ENCODE measurements around the gene AFDN.

The AFDN gene

GRCh38 chr6:167817729-167818128, 9.0 kb upstream of the AFDN start:
- no peak for DNase-seq

GRCh38 chr6:167819576-167819975, 7.1 kb upstream of the AFDN start:
- DNase-seq: no peak

GRCh38 chr6:167820681-167821080, 6.0 kb upstream of the AFDN start:
- no peak for DNase-seq

- DNase-seq: no peak
Measured at GRCh38 chr6:167824591-167825331, 1.9 kb upstream of the AFDN start.

- DNase-seq: no peak
Measured at GRCh38 chr6:167825332-167826229, 1.1 kb upstream of the AFDN start.

GRCh38 chr6:167826230-167826895, 348 bp upstream of the AFDN start:
- DNase-seq: peak in 1 of 2 experiments; percentile 43

- no peak for DNase-seq
Measured at GRCh38 chr6:167827583-167828324, 1.0 kb downstream of the AFDN start.

GRCh38 chr6:167828325-167828956, 1.7 kb downstream of the AFDN start:
- no peak for DNase-seq

GRCh38 chr6:167829513-167829912, 2.8 kb downstream of the AFDN start:
- DNase-seq: no peak

GRCh38 chr6:167831281-167831828, 4.6 kb downstream of the AFDN start:
- no peak for DNase-seq

- DNase-seq: no peak
Measured at GRCh38 chr6:167832497-167833395, 6.0 kb downstream of the AFDN start.

GRCh38 chr6:167833396-167833763, 6.7 kb downstream of the AFDN start:
- no peak for DNase-seq

GRCh38 chr6:167835260-167835659, 8.5 kb downstream of the AFDN start:
- DNase-seq: no peak

- no peak for DNase-seq
Measured at GRCh38 chr6:167836721-167837120, 10.0 kb downstream of the AFDN start.

GRCh38 chr6:167838207-167838748, 11.6 kb downstream of the AFDN start:
- DNase-seq: no peak

- no peak for DNase-seq
Measured at GRCh38 chr6:167839343-167839742, 12.6 kb downstream of the AFDN start.

- no peak for DNase-seq
Measured at GRCh38 chr6:167839755-167840154, 13.0 kb downstream of the AFDN start.

GRCh38 chr6:167840160-167840525, 13.4 kb downstream of the AFDN start:
- DNase-seq: no peak

GRCh38 chr6:167840526-167841179, 13.9 kb downstream of the AFDN start:
- DNase-seq: no peak

GRCh38 chr6:167841981-167842380, 15.3 kb downstream of the AFDN start:
- DNase-seq: no peak

All from NCI-H1930 (cell line).